OCI-LY1 (cell line): ENCODE data around the gene CHRNB1.

ENCODE experiments used
- CTCF ChIP-seq: fragments of 200-600 bp; sonication (generic), shearing (Covaris generic); IDR thresholded peaks from 2 replicates; pipeline ENCODE4 v1.5.1; 2017; ENCODE audit warnings: mild to moderate bottlenecking, antibody characterized with exemption, low read length, moderate library complexity, mixed read lengths
- EZH2 ChIP-seq: fragments of 200-600 bp; sonication (generic), shearing (Covaris generic); IDR thresholded peaks from 2 replicates; pipeline ENCODE4 v1.8.0; 2017; ENCODE audit warnings: borderline replicate concordance, mixed run types, mild to moderate bottlenecking, antibody characterized with exemption, low read length, moderate library complexity, mixed read lengths

- TF ChIP-seq CTCF (no peak), EZH2 (no peak)
These were observed 39.4 kb downstream of the CHRNB1 start, which contains the start of gene POLR2A for GRCh38 chr17:7484067-7484918.
